HG03095 (cell line): ENCODE measurements around the gene YLPM1.

Experiments
- ATAC-seq: cut with Tn5 transposase; IDR thresholded peaks from one replicate; pipeline ENCODE4 v1.9.1; 2021; ENCODE audit warnings: moderate library complexity; ENCODE audit not compliant: unreplicated experiment

YLPM1 gene

GRCh38 chr14:74840603-74841030 lies 77.5 kb downstream of the YLPM1 start:
- no peak for ATAC-seq

GRCh38 chr14:74841230-74842207 lies 78.4 kb downstream of the YLPM1 start:
- ATAC-seq: peak; percentile 72

GRCh38 chr14:74843653-74844052 lies 80.5 kb downstream of the YLPM1 start:
- ATAC-seq: no peak

GRCh38 chr14:74846168-74846567 lies 83.1 kb downstream of the YLPM1 start:
- no peak for ATAC-seq

GRCh38 chr14:74846968-74847665 lies 84.0 kb downstream of the YLPM1 start:
- ATAC-seq: no peak

GRCh38 chr14:74848768-74849167 lies 85.7 kb downstream of the YLPM1 start:
- ATAC-seq: no peak

GRCh38 chr14:74852922-74853530 lies 89.9 kb downstream of the YLPM1 start:
- ATAC-seq: no peak

GRCh38 chr14:74853581-74853980 lies 90.5 kb downstream of the YLPM1 start:
- ATAC-seq: no peak

- ATAC-seq: no peak
Measured at GRCh38 chr14:74855021-74855420, 91.9 kb downstream of the YLPM1 start.

- ATAC-seq: no peak
Measured at GRCh38 chr14:74855945-74856344, 92.8 kb downstream of the YLPM1 start.

GRCh38 chr14:74856366-74856765 lies 93.2 kb downstream of the YLPM1 start:
- ATAC-seq: no peak

GRCh38 chr14:74858022-74858421 lies 94.9 kb downstream of the YLPM1 start:
- ATAC-seq: no peak

GRCh38 chr14:74859757-74860552 lies 96.8 kb downstream of the YLPM1 start:
- no peak for ATAC-seq

- no peak for ATAC-seq
Measured at GRCh38 chr14:74860899-74861733, 98.0 kb downstream of the YLPM1 start.

GRCh38 chr14:74861734-74862090 lies 98.6 kb downstream of the YLPM1 start:
- ATAC-seq: no peak

- ATAC-seq: no peak
Measured at GRCh38 chr14:74863274-74863673, 100.2 kb downstream of the YLPM1 start.

- no peak for ATAC-seq
Measured at GRCh38 chr14:74864198-74864597, 101.1 kb downstream of the YLPM1 start.

- no peak for ATAC-seq
Measured at GRCh38 chr14:74865156-74865555, 102.0 kb downstream of the YLPM1 start.

GRCh38 chr14:74866708-74867389 lies 103.7 kb downstream of the YLPM1 start:
- ATAC-seq: no peak
